ENCODE data around the gene MLKL. TPM values are rescaled to one million over a fixed set of nuclear protein-coding genes. Genes with fewer than 3 reads are reported as not detected.
A peak's percentile ranks its signal among the peaks of the same experiment; 100 is the strongest.

Gene MLKL
- total RNA-seq, 1 experiment from 2014 or later, result 4.3 TPM

DNA sequence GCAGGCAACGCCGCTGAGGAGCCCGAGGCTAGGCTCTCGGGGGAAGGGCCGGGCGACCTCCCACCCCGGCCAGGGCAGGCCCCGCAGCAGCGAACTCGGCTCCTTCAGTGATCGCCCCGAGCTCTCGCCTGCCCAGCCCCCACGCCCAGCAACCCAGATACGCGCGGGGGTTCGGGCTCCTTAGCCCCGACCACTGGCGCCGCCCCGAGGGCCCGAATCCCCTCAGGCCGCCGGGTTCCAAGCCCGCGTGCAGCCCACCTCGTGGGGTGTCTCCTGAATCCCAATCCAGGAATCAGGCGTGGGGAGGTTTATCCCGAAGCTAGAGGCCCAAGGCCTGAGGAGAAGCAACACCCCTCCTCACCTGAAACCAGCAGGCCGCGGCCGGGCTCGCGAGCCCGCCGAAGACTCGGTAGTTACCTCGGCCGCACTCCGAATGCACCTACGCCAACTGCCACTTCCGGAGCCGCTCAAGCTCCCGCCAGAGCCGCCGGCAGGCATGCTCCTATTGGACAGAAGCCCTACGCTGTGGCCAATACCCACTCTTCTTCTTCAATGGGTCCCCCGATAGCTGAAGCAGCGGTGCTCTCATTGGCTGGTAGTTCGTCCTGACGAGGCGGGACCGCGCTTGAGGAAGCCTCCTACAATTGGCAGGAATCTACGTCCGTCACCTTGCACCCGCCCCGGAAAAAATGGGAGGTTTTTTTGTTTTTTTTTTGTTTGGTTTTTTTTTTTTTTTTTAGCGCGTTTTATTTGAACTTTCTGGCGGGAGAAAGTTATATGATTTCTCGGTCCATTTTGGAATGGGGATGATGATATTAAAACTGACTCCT lies 34.0 kb downstream of the MLKL start, which contains the start of gene RFWD3 (continued):
- no peak for TF ChIP-seq TP53 (CRISPR knock-in tag; IDR thresholded peaks at IDR 0.05)
- no peak for TF ChIP-seq NR2C2 (CRISPR knock-in tag; IDR thresholded peaks at IDR 0.05)
- 0 out of 2 replicates have a peak, but pooled peaks have one; percentile 14 for TF ChIP-seq RELA (CRISPR knock-in tag; IDR thresholded peaks at IDR 0.05; ENCODE audit: borderline replicate concordance)

- peaks cover 42% of the 10 kb centered on the region for H3K36me3 Mint-ChIP-seq
- POLR2A ChIA-PET, result interaction anchor here (0.5 to 2.1 kb wide), 4 partner anchors 30 to 775 kb away, joined by 3 to 8 read pairs (median 5); partner anchors contain the start of genes GLG1 and MLKL
- peaks cover 5% of the 10 kb centered on the region for H3K9me3 Mint-ChIP-seq
- DNase-seq (ENCODE audit: low spot score) (no peak), ATAC-seq (no peak)
- CTCF ChIA-PET, result interaction anchor here (0.7 to 2.7 kb wide), 4 partner anchors 13 to 197 kb away, joined by 3 to 35 read pairs (median 16); no protein-coding TSS in a partner anchor
- TF ChIP-seq ZNF232 (CRISPR knock-in tag; IDR thresholded peaks at IDR 0.05), result no peak
- no peak for TF ChIP-seq SP1 (CRISPR knock-in tag; conservative IDR thresholded peaks at IDR 0.05)
- peak overlapping the region; percentile 85 for H3K4me3 Mint-ChIP-seq
- peaks cover 4% of the 10 kb centered on the region for H3K27me3 Mint-ChIP-seq (ENCODE audit: low read depth)
- H3K4me1 Mint-ChIP-seq, result peaks cover 17% of the 10 kb centered on the region
- H3K27ac Mint-ChIP-seq, result no peak overlapping the region
Observed at GRCh38 chr16:74666010-74666421, 34.6 kb downstream of the MLKL start.

GRCh38 chr16:74661064-74661463 lies 39.6 kb downstream of the MLKL start:
- Mint-ChIP-seq H3K36me3 (peaks cover 87% of the 10 kb centered on the region), H3K4me3 (no peak overlapping the region), H3K9me3 (no peaks in the 10 kb centered on the region), H3K27ac (no peak overlapping the region), H3K4me1 (peaks cover 6% of the 10 kb centered on the region; the same call in 1 of the 2 replicates), H3K27me3 (ENCODE audit: low read depth) (no peaks in the 10 kb centered on the region)
- CTCF ChIA-PET, result no interaction called here
- ATAC-seq (no peak), DNase-seq (ENCODE audit: low spot score) (no peak)
- TF ChIP-seq IRF2 (CRISPR knock-in tag; IDR thresholded peaks at IDR 0.05; ENCODE audit: borderline replicate concordance, low read depth) (no peak), ZNF121 (CRISPR knock-in tag; IDR thresholded peaks at IDR 0.05) (no peak), ETV6 (CRISPR knock-in tag; IDR thresholded peaks at IDR 0.05) (no peak), NFE2L1 (CRISPR knock-in tag; IDR thresholded peaks at IDR 0.05) (no peak), NFYB (CRISPR knock-in tag; conservative IDR thresholded peaks at IDR 0.05; ENCODE audit: low read depth) (no peak), HMGA2 (CRISPR knock-in tag; IDR thresholded peaks at IDR 0.05) (no peak), FOXK1 (CRISPR knock-in tag; IDR thresholded peaks at IDR 0.05) (no peak), ELF4 (CRISPR knock-in tag; IDR thresholded peaks at IDR 0.05; ENCODE audit: low read depth) (no peak), ZNF317 (CRISPR knock-in tag; IDR thresholded peaks at IDR 0.05; ENCODE audit: borderline replicate concordance, low read depth) (no peak), ATF3 (CRISPR knock-in tag; conservative IDR thresholded peaks at IDR 0.05) (no peak), ZNF219 (CRISPR knock-in tag; IDR thresholded peaks at IDR 0.05; ENCODE audit: borderline replicate concordance) (no peak)
- TF ChIP-seq, protein P1, sequence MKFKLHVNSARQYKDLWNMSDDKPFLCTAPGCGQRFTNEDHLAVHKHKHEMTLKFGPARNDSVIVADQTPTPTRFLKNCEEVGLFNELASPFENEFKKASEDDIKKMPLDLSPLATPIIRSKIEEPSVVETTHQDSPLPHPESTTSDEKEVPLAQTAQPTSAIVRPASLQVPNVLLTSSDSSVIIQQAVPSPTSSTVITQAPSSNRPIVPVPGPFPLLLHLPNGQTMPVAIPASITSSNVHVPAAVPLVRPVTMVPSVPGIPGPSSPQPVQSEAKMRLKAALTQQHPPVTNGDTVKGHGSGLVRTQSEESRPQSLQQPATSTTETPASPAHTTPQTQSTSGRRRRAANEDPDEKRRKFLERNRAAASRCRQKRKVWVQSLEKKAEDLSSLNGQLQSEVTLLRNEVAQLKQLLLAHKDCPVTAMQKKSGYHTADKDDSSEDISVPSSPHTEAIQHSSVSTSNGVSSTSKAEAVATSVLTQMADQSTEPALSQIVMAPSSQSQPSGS (CRISPR knock-in tag; IDR thresholded peaks at IDR 0.05; ENCODE audit: borderline replicate concordance, low read depth), result no peak
- TF ChIP-seq, protein P2, sequence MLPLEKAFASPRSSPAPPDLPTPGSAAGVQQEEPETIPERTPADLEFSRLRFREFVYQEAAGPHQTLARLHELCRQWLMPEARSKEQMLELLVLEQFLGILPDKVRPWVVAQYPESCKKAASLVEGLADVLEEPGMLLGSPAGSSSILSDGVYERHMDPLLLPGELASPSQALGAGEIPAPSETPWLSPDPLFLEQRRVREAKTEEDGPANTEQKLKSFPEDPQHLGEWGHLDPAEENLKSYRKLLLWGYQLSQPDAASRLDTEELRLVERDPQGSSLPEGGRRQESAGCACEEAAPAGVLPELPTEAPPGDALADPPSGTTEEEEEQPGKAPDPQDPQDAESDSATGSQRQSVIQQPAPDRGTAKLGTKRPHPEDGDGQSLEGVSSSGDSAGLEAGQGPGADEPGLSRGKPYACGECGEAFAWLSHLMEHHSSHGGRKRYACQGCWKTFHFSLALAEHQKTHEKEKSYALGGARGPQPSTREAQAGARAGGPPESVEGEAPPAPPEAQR (CRISPR knock-in tag; IDR thresholded peaks at IDR 0.05), result no peak
- POLR2A ChIA-PET, result no interaction called here

DNA sequence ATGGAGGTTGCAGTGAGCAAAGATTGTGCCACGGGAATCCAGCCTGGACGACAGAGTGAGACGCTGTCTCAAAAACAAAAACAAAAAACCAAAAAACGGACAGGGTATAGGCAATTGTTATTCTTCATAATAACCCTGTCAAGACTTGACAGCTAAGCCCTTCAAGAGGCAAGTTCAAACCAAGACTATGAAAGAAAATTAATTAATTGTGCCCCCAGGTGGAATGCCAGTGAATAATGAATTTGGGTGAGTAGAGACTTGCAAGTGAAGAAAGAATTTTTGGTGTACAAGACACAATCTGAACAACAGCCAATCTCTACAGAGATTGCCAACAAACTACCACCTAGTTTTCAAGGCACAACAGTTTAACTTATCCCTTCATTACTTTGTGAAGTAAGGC lies 40.3 kb downstream of the MLKL start:
- no peaks in the 10 kb centered on the region for H3K27me3 Mint-ChIP-seq (ENCODE audit: low read depth)
- CTCF ChIA-PET, result no interaction called here
- POLR2A ChIA-PET, result no interaction called here
- TF ChIP-seq CREB1 (CRISPR knock-in tag; IDR thresholded peaks at IDR 0.05) (no peak), FOXJ3 (CRISPR knock-in tag; IDR thresholded peaks at IDR 0.05; ENCODE audit: borderline replicate concordance) (no peak), RELA (CRISPR knock-in tag; IDR thresholded peaks at IDR 0.05; ENCODE audit: borderline replicate concordance) (no peak)
- TF ChIP-seq, protein P3, sequence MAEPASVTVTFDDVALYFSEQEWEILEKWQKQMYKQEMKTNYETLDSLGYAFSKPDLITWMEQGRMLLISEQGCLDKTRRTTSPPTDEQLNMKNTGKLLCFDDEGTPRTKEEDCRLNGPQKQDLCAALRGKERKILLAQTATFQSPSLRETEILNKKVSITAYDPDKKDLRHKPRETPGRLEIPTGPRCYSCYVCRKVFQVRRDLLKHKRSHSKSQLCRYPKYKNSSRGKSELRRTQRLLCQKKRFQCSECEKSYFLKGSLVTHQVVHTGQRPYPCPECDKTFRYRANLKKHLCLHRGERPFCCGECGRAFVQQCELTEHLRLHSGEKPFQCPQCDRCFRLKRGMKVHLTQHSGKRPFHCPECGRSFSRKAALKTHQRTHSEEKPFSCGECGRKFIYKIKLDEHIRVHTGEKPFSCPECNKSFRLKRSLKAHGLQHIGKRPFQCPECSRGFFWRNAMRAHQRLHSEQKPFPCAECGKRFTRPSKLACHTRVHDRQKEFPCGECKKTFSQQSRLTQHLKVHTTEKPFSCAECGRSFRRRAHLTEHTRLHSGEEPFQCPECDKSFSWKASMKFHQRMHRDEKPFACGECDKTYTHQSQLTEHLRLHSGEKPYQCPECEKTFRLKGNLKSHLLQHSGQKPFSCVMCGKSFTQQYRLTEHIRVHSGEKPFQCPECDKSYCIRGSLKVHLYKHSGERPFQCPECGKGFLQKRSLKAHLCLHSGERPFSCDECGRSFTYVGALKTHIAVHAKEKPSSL (CRISPR knock-in tag; conservative IDR thresholded peaks at IDR 0.05), result no peak
- TF ChIP-seq, protein P4, sequence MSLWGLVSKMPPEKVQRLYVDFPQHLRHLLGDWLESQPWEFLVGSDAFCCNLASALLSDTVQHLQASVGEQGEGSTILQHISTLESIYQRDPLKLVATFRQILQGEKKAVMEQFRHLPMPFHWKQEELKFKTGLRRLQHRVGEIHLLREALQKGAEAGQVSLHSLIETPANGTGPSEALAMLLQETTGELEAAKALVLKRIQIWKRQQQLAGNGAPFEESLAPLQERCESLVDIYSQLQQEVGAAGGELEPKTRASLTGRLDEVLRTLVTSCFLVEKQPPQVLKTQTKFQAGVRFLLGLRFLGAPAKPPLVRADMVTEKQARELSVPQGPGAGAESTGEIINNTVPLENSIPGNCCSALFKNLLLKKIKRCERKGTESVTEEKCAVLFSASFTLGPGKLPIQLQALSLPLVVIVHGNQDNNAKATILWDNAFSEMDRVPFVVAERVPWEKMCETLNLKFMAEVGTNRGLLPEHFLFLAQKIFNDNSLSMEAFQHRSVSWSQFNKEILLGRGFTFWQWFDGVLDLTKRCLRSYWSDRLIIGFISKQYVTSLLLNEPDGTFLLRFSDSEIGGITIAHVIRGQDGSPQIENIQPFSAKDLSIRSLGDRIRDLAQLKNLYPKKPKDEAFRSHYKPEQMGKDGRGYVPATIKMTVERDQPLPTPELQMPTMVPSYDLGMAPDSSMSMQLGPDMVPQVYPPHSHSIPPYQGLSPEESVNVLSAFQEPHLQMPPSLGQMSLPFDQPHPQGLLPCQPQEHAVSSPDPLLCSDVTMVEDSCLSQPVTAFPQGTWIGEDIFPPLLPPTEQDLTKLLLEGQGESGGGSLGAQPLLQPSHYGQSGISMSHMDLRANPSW (CRISPR knock-in tag; conservative IDR thresholded peaks at IDR 0.05; ENCODE audit: low read depth), result no peak

More for the DNA sequence above, 40.3 kb downstream of the MLKL start:
- DNase-seq (ENCODE audit: low spot score) (no peak), ATAC-seq (no peak)
- Mint-ChIP-seq H3K4me1 (peaks cover 6% of the 10 kb centered on the region; the same call in 1 of the 2 replicates), H3K9me3 (no peaks in the 10 kb centered on the region), H3K36me3 (peaks cover 93% of the 10 kb centered on the region), H3K4me3 (no peak overlapping the region), H3K27ac (no peak overlapping the region; the same call in 1 of the 2 replicates)

All from WTC11 (cell line).